Stimulated activated CD4-positive, alpha-beta T cell treated with anti-CD3 and anti-CD28 coated beads, Interleukin-4, amount 100 ng/mL, for 4 hours (primary cell): Measurements from ENCODE around the gene COL4A1.

ENCODE experiments used
- DNase-seq, 2 experiments: peaks; one replicate each; pipeline ENCODE4 v3.0.0-alpha.2; 2020

COL4A1 gene

DNA sequence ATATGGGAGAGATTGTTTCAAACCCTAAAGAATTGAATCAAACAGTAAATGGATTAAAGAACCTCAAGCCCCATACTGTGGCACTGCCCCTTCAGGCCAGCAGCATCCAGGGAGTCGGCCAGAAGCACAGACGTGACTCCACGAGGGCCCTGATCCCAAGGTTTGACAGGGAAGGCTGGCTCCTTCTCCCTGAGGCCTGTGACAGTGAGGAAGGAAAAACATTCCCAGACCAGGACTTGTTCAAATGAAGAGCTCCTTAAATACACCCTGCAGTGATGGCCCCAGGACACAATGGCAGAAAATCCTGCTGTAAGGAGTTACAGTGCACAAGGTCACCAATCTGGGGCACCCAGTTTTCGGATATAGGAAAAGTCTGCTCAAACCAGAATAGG is 91.0 kb downstream of the COL4A1 start:
- DNase-seq = no peak

DNA sequence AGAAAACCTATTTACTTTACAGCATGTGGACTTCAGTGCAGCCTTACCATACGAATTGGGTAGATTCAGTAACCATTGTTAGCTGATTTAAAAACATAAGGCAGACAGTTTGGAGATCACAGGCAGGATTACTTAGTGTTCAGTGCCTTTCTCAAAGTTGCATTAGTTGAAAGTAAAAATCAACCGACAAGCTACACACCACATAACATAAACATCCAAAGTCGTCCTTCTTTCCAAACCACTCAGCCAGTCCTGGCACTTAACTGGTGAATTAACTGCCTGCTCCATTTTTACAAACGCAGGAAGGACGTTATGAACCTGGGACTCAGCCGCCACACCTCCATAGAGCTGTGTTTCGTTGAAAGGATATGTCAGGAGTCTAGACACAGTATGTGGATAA is 91.4 kb downstream of the COL4A1 start:
- no peak for DNase-seq

- DNase-seq = no peak
Measured at GRCh38 chr13:110214637-110215036, 92.3 kb downstream of the COL4A1 start.

- DNase-seq = no peak
Measured at GRCh38 chr13:110213461-110214074, 93.4 kb downstream of the COL4A1 start.

GRCh38 chr13:110212529-110212928 is 94.4 kb downstream of the COL4A1 start:
- DNase-seq = no peak

DNA sequence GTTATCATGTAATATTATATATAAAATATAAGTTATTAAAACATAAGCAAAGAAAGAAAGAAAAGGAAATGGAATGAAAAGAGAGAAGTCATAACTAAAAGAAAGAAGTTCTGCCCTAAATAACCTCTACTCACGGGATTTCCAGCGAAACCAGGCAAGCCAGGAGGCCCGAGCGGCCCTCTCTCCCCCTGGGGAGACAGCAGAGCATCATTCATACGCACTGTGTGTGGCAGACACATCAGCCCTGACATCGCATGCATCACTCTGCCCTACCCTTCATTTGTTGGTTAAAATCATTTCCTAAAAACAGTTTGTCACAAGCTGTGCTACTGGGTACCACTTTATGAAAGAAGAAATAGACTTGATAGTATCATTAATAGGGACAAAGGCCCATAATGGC is 95.2 kb downstream of the COL4A1 start:
- DNase-seq = no peak

- no peak for DNase-seq
Measured at GRCh38 chr13:110211046-110211445, 95.9 kb downstream of the COL4A1 start.

- DNase-seq = no peak
Measured at GRCh38 chr13:110210604-110210985, 96.4 kb downstream of the COL4A1 start.

- DNase-seq = no peak
Measured at GRCh38 chr13:110209950-110210603, 96.9 kb downstream of the COL4A1 start.

DNA sequence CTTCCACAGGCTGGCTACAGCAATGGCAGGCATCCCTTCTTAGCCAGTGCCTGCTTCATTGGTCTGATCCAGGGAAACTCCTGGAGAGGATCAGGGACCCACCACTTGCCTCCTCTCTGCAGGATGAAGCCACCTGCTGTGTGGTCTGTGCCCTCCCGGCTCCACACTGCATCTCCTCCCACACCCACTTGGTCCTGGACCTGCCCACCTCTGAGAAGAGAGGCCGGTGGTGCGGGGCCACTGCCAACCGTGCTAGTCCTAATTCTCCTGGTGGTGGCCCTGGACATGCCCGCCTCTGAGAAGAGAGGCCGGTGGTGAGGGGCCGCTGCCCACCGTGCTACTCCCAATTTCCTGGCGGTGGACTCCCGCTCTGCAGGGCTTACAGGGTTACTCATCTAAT is 98.8 kb downstream of the COL4A1 start:
- no peak for DNase-seq

GRCh38 chr13:110206996-110207395 is 100.0 kb downstream of the COL4A1 start:
- no peak for DNase-seq

- no peak for DNase-seq
Measured at GRCh38 chr13:110206185-110206584, 100.8 kb downstream of the COL4A1 start.

DNA sequence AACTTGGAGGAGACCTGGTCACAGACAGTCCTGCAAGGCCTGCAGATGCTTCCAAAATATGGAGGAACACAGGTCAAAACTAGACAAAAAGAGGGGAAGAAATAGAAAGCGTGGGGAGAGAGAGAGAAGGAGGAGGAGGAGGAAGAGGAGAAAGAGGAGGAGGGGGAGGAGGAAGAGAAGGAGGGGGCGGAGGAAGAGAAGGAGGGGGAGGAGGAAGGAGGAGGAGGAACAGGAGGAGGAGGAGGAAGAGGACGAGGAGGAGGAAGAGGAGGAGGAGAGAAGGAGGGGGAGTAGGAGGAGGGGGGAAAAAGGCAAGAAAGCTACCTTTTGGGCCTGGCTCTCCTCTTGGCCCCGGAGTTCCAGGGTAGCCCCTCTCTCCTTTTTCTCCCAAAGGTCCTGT is 105.8 kb downstream of the COL4A1 start:
- no peak for DNase-seq

DNA sequence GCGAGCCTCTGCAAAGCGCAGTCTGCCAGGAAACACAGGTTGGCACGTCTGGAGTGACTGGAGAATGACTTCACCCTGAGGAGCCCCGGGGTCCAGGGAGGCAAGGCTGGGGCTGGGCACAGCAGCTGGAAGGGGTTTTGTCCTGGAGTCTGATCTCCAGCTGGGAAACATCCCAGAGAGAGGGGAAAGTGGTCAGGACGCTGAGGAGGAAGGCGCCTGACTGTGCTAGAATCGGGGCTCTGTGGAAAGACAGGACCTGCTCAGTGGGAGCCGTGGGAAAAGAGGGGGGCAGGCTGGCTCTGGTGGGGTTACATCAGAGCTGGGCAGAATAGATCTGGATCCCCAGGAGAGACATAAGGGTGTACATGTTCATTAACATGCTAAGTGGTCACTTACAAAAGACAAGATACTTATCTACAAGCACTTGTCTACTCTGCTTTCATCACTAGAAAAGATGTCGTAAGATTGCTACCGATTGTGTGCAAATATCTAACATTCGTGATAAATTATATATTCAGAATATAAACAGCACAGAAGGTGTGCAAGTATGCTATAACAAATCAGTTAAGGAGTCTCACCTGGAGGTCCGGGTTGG is 106.6 kb downstream of the COL4A1 start:
- no peak for DNase-seq

DNA sequence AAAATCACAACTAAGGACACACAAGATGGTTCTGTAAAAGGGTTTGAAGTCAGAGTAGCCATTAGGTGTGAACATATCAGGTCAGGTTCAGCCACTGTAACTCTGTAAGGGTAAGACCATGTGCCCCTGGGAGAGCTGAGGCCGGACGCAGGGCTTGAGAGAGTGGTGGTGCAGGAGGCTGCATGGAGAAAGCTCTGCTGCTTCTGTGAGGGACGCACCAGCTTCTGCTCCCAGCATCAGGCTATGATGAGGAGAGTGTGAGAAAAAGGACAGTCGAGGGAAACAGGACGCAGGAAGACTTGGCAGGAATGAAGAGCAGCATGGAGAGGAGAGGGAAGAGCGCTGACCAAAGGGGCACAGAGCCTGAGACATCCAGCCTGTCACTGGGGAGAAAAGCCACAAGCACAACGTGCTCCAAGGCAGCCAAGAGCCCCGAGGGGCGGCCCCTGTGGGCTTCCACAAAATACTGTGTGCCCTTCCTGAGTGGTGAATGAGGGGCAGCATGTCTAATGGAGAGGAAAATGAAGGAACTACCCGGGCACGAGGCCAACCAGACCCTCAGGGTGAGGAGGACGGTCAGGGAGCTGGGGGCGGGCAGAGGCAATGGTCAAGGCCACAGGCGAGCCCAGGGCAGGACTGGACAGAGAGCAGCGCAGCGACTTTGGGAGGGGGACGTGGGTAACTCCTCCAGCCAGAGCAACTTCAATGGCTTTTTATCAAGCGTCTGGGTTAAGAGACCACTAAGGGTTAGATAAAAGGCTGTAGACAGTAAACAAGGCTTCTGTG is 107.7 kb downstream of the COL4A1 start:
- no peak for DNase-seq

- no peak for DNase-seq
Measured at GRCh38 chr13:110197471-110197870, 109.5 kb downstream of the COL4A1 start.

DNA sequence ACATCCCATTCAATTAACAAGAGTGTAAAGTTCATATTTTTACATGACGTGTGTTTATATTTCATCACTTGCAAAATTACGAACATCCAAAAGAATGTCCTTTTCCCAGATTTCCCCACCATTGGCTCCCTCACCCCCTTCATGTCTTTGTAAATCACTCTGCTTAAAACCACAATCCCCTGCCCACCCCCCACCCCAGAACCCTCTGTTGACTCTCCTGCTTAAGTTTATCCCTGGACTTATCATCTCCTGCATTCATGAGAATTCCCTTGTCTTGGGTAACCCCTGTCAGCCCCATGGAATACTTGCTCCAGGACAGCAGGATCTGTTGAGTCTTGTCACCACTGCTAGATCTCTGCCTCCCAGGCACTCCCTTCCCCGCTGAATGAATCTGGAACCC is 109.9 kb downstream of the COL4A1 start:
- no peak for DNase-seq

DNA sequence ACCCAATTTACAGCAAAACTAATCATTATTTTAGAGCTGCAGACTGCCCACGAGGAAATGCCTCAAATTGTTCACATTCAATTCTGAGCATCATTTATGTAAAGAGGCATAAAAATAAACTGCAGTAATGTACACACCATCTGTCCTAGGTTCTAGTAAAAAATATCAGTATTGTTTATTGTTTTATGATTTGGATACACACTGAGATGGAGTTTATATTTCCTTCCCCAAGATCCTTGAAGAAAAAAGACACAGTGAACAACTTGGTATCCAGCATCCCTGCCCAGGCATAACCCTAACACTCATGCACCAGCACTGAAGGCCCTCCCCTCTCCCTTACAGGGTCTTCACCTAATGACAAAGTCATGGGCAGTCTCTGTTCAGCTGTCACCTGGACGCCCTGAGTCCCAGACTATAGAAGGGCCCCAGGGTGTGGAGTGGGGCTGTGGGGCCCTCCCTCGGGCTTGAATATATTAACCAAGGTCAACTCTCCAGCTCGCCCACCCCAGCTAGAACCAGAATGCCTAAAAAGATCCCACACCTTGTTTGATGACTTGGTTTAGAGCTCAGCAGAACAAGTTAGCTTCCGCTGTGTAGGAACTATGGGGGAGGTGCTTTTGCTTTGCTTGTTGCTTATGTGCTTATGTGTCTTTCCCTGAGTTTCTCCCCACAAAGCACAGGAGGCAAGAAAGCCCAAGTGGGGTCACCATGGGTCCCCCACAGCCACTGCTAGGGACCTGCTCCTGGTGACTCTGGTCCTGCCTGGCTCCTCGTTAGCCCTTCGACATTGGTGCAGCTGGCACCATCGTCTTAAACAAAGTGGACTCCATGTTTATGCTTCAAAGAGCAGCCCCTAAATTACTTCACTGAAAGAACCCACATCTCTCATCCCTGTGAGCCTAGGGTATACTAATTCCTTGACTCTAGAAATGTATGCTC is 111.1 kb downstream of the COL4A1 start:
- DNase-seq = no peak

- no peak for DNase-seq
Measured at GRCh38 chr13:110194451-110194850, 112.5 kb downstream of the COL4A1 start.

- no peak for DNase-seq
Measured at GRCh38 chr13:110193491-110193890, 113.5 kb downstream of the COL4A1 start.

DNA sequence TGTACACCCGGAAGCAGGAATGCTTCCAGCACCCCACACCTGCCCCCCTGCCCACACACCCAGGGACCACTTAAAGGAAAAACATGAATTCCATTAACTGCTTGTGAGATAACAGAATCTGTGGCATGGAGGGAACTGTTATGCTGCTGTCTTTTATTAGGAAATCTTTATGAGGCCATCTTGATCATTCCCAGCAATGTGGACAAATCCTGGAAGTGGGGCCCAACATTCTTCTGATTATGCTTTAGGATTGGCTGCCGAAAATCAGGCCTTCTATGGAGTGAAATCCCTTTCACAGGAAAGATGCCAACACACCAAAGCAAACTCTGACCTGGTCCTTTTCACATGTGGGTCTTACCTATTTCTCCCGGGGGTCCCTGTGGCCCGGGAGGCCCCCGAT is 114.5 kb downstream of the COL4A1 start:
- no peak for DNase-seq

DNA sequence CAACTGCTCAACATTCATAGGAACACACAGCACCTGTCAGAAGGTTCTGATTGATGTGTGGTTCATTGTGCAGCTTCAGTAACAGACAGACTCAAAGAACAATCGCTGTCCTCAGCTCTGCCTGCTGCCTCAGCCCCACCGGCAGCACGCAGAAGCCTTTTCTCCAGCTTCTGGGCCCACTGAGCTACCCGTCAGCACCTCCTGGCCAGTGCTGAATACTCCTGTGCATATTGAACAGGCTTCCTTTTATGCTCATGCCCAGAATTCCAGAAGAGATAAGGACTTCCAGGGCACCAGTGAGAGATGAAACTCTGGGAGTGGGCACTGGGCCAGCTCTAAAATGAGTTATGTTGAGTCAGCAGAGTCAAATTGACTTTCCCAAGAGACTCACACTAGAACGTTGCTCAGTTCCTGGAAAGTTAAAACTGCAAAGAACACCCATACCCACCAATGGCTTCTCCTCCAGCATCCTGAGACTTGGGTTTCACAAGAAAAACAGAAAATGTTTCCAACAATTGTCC is 119.3 kb downstream of the COL4A1 start:
- DNase-seq = no peak
